Measurements from ENCODE around the gene FILIP1L.
"Not testable (repeated sequence)": the region's sequence is repeated elsewhere in the genome, so short reads cannot be mapped to it uniquely, and the experiment has no call there.

Gene FILIP1L

GRCh38 chr3:100103558-100104441 is 10.5 kb downstream of the FILIP1L start:
- Histone ChIP-seq H3K36me3 (ENCODE audit: insufficient read depth, low read length) (no peaks in the 10 kb centered on the region), H3K4me3 (ENCODE audit: low read length) (no peak overlapping the region), H2AFZ (ENCODE audit: low read depth, low read length) (no peak overlapping the region), H3K9me3 (ENCODE audit: low read length) (no peaks in the 10 kb centered on the region), H3K27me3 (ENCODE audit: insufficient read depth, low read length) (no peaks in the 10 kb centered on the region), H3K4me1 (ENCODE audit: insufficient read depth, low read length) (peaks cover 2% of the 10 kb centered on the region)

GRCh38 chr3:100102757-100103156 is 11.5 kb downstream of the FILIP1L start:
- Histone ChIP-seq H3K4me3 (ENCODE audit: low read length) (no peak overlapping the region), H3K27me3 (ENCODE audit: insufficient read depth, low read length) (no peaks in the 10 kb centered on the region), H3K9me3 (ENCODE audit: low read length) (no peaks in the 10 kb centered on the region), H2AFZ (ENCODE audit: low read depth, low read length) (no peak overlapping the region), H3K36me3 (ENCODE audit: insufficient read depth, low read length) (no peaks in the 10 kb centered on the region), H3K4me1 (ENCODE audit: insufficient read depth, low read length) (peaks cover 6% of the 10 kb centered on the region)

- no peaks in the 10 kb centered on the region for H3K9me3 ChIP-seq (ENCODE audit: low read length)
- no peaks in the 10 kb centered on the region for H3K36me3 ChIP-seq (ENCODE audit: insufficient read depth, low read length)
- H3K27me3 ChIP-seq (ENCODE audit: insufficient read depth, low read length), result no peaks in the 10 kb centered on the region
- H2AFZ ChIP-seq (ENCODE audit: low read depth, low read length), result no peak overlapping the region
- no peak overlapping the region for H3K4me3 ChIP-seq (ENCODE audit: low read length)
- H3K4me1 ChIP-seq (ENCODE audit: insufficient read depth, low read length), result peaks cover 7% of the 10 kb centered on the region
Observed at GRCh38 chr3:100100425-100100824, 13.9 kb downstream of the FILIP1L start.

GRCh38 chr3:100099621-100100020 is 14.7 kb downstream of the FILIP1L start:
- H2AFZ ChIP-seq (ENCODE audit: low read depth, low read length), result no peak overlapping the region
- peaks cover 7% of the 10 kb centered on the region for H3K4me1 ChIP-seq (ENCODE audit: insufficient read depth, low read length)
- H3K27me3 ChIP-seq (ENCODE audit: insufficient read depth, low read length), result no peaks in the 10 kb centered on the region
- no peak overlapping the region for H3K4me3 ChIP-seq (ENCODE audit: low read length)
- H3K9me3 ChIP-seq (ENCODE audit: low read length), result no peaks in the 10 kb centered on the region
- no peaks in the 10 kb centered on the region for H3K36me3 ChIP-seq (ENCODE audit: insufficient read depth, low read length)

GRCh38 chr3:100098784-100099070 is 15.6 kb downstream of the FILIP1L start:
- no peaks in the 10 kb centered on the region for H3K27me3 ChIP-seq (ENCODE audit: insufficient read depth, low read length)
- peaks cover 7% of the 10 kb centered on the region for H3K4me1 ChIP-seq (ENCODE audit: insufficient read depth, low read length)
- H2AFZ ChIP-seq (ENCODE audit: low read depth, low read length), result no peak overlapping the region
- no peaks in the 10 kb centered on the region for H3K9me3 ChIP-seq (ENCODE audit: low read length)
- H3K36me3 ChIP-seq (ENCODE audit: insufficient read depth, low read length), result no peaks in the 10 kb centered on the region
- no peak overlapping the region for H3K4me3 ChIP-seq (ENCODE audit: low read length)

GRCh38 chr3:100097919-100098783 is 16.1 kb downstream of the FILIP1L start:
- Histone ChIP-seq H3K4me1 (ENCODE audit: insufficient read depth, low read length) (peaks cover 7% of the 10 kb centered on the region), H2AFZ (ENCODE audit: low read depth, low read length) (no peak overlapping the region), H3K27me3 (ENCODE audit: insufficient read depth, low read length) (no peaks in the 10 kb centered on the region), H3K4me3 (ENCODE audit: low read length) (no peak overlapping the region), H3K36me3 (ENCODE audit: insufficient read depth, low read length) (no peaks in the 10 kb centered on the region), H3K9me3 (ENCODE audit: low read length) (no peaks in the 10 kb centered on the region)

- H3K9me3 ChIP-seq (ENCODE audit: low read length), result no peaks in the 10 kb centered on the region
- H3K36me3 ChIP-seq (ENCODE audit: insufficient read depth, low read length), result no peaks in the 10 kb centered on the region
- peaks cover 7% of the 10 kb centered on the region for H3K4me1 ChIP-seq (ENCODE audit: insufficient read depth, low read length)
- H3K4me3 ChIP-seq (ENCODE audit: low read length), result no peak overlapping the region
- H2AFZ ChIP-seq (ENCODE audit: low read depth, low read length), result no peak overlapping the region
- H3K27me3 ChIP-seq (ENCODE audit: insufficient read depth, low read length), result no peaks in the 10 kb centered on the region
Observed at GRCh38 chr3:100096866-100097265, 17.4 kb downstream of the FILIP1L start.

- not testable (repeated sequence) for H3K9me3 ChIP-seq (ENCODE audit: low read length); H3K4me3 ChIP-seq (ENCODE audit: low read length); H3K27me3 ChIP-seq (ENCODE audit: insufficient read depth, low read length); H3K4me1 ChIP-seq (ENCODE audit: insufficient read depth, low read length); H3K36me3 ChIP-seq (ENCODE audit: insufficient read depth, low read length); H2AFZ ChIP-seq (ENCODE audit: low read depth, low read length)
Observed at GRCh38 chr3:100096286-100096685, 18.0 kb downstream of the FILIP1L start.

- H3K4me1 ChIP-seq (ENCODE audit: insufficient read depth, low read length), result peaks cover 13% of the 10 kb centered on the region
- H3K27me3 ChIP-seq (ENCODE audit: insufficient read depth, low read length), result no peaks in the 10 kb centered on the region
- no peak overlapping the region for H2AFZ ChIP-seq (ENCODE audit: low read depth, low read length)
- H3K36me3 ChIP-seq (ENCODE audit: insufficient read depth, low read length), result no peaks in the 10 kb centered on the region
- H3K9me3 ChIP-seq (ENCODE audit: low read length), result no peaks in the 10 kb centered on the region
- H3K4me3 ChIP-seq (ENCODE audit: low read length), result no peak overlapping the region
Observed at GRCh38 chr3:100093831-100094230, 20.5 kb downstream of the FILIP1L start.

GRCh38 chr3:100090669-100091005 is 23.7 kb downstream of the FILIP1L start:
- Histone ChIP-seq H3K9me3 (ENCODE audit: low read length) (no peaks in the 10 kb centered on the region), H3K27me3 (ENCODE audit: insufficient read depth, low read length) (no peaks in the 10 kb centered on the region), H3K4me3 (ENCODE audit: low read length) (no peak overlapping the region), H2AFZ (ENCODE audit: low read depth, low read length) (no peak overlapping the region), H3K4me1 (ENCODE audit: insufficient read depth, low read length) (peaks cover 26% of the 10 kb centered on the region), H3K36me3 (ENCODE audit: insufficient read depth, low read length) (no peaks in the 10 kb centered on the region)

- Histone ChIP-seq H3K36me3 (ENCODE audit: insufficient read depth, low read length) (no peaks in the 10 kb centered on the region), H3K4me1 (ENCODE audit: insufficient read depth, low read length) (peaks cover 32% of the 10 kb centered on the region), H2AFZ (ENCODE audit: low read depth, low read length) (no peak overlapping the region), H3K4me3 (ENCODE audit: low read length) (no peak overlapping the region), H3K27me3 (ENCODE audit: insufficient read depth, low read length) (no peaks in the 10 kb centered on the region), H3K9me3 (ENCODE audit: low read length) (no peaks in the 10 kb centered on the region)
Observed at GRCh38 chr3:100089812-100090668, 24.3 kb downstream of the FILIP1L start.

- no peak overlapping the region for H2AFZ ChIP-seq (ENCODE audit: low read depth, low read length)
Observed at GRCh38 chr3:100088735-100089368, 25.4 kb downstream of the FILIP1L start.

More at GRCh38 chr3:100088735-100089368, 25.4 kb downstream of the FILIP1L start:
- Histone ChIP-seq H3K9me3 (ENCODE audit: low read length) (no peaks in the 10 kb centered on the region), H3K27me3 (ENCODE audit: insufficient read depth, low read length) (no peaks in the 10 kb centered on the region), H3K4me3 (ENCODE audit: low read length) (no peak overlapping the region), H3K4me1 (ENCODE audit: insufficient read depth, low read length) (peaks cover 33% of the 10 kb centered on the region), H3K36me3 (ENCODE audit: insufficient read depth, low read length) (no peaks in the 10 kb centered on the region)
